DND-41 (cell line): ENCODE data around the gene OOSP4A.
"Not testable (repeated sequence)": the region's sequence is repeated elsewhere in the genome, so short reads cannot be mapped to it uniquely, and the experiment has no call there.

Experiments used
- ATAC-seq: fragments of 200-7000 bp; cut with Tn5 transposase; 3 replicates; pipeline ENCODE4 v1.9.1; 2021; ENCODE audit warnings: low read depth; ENCODE audit not compliant: insufficient read depth
- DNase-seq: peaks from one replicate; pipeline ENCODE4 v3.0.0-alpha.2; 2020
- H2AFZ ChIP-seq: 2 replicates; pipeline ENCODE4 v1.6.0; 2012; ENCODE audit warnings: low read depth, low read length
- H3K27ac ChIP-seq: 2 replicates; pipeline ENCODE4 v1.5.1; 2012; ENCODE audit warnings: low read length, inconsistent platforms
- H3K27me3 ChIP-seq: fragments of 200-600 bp; sonication (generic); 2 replicates; pipeline ENCODE4 v1.6.0; 2012; ENCODE audit warnings: low read length, mild to moderate bottlenecking, inconsistent platforms; ENCODE audit not compliant: insufficient read depth, poor library complexity
- H3K36me3 ChIP-seq: 2 replicates; pipeline ENCODE4 v1.5.1; 2012; ENCODE audit warnings: low read length, inconsistent platforms; ENCODE audit not compliant: insufficient read depth
- H3K4me1 ChIP-seq: 2 replicates; pipeline ENCODE4 v1.5.1; 2012; ENCODE audit warnings: mild to moderate bottlenecking, low read length; ENCODE audit not compliant: insufficient read depth
- H3K4me2 ChIP-seq: 2 replicates; pipeline ENCODE4 v1.6.0; 2012; ENCODE audit warnings: mild to moderate bottlenecking, moderate library complexity, low read length, inconsistent platforms; ENCODE audit not compliant: insufficient read depth
- H3K4me3 ChIP-seq, 2 experiments: fragments of 200-600 bp in 1 of 2; shearing (Covaris generic) in 1 of 2; 2 replicates each; pipeline ENCODE4 v1.5.1; 2012 to 2016; ENCODE audit warnings: inconsistent platforms in 2 of 2, low read length in 2 of 2, mild to moderate bottlenecking in 2 of 2, low read depth in 1 of 2, moderate library complexity in 1 of 2
- H3K79me2 ChIP-seq: 2 replicates; pipeline ENCODE4 v1.6.0; 2012; ENCODE audit warnings: low read length, inconsistent platforms; ENCODE audit not compliant: insufficient read depth
- H3K9ac ChIP-seq: 2 replicates; pipeline ENCODE4 v1.6.0; 2012; ENCODE audit warnings: low read depth, mild to moderate bottlenecking, inconsistent platforms, low read length, moderate library complexity
- H3K9me3 ChIP-seq: 2 replicates; pipeline ENCODE4 v1.5.1; 2012; ENCODE audit warnings: low read length, moderate library complexity, mild to moderate bottlenecking, inconsistent platforms; ENCODE audit not compliant: insufficient read depth, severe bottlenecking
- H4K20me1 ChIP-seq: 2 replicates; pipeline ENCODE4 v1.6.0; 2012; ENCODE audit warnings: low read length; ENCODE audit not compliant: insufficient read depth
- CTCF ChIP-seq: IDR thresholded peaks from 2 replicates; pipeline ENCODE4 v1.5.1; 2012; ENCODE audit warnings: borderline replicate concordance, low read length, moderate library complexity, mild to moderate bottlenecking; ENCODE audit not compliant: poor library complexity, severe bottlenecking; ENCODE audit errors: extremely low read depth
- EZH2 ChIP-seq: IDR thresholded peaks from 3 replicates; pipeline ENCODE4 v1.6.1; 2012; ENCODE audit warnings: borderline replicate concordance, low read depth, mild to moderate bottlenecking, moderate library complexity, low read length, inconsistent platforms; ENCODE audit not compliant: severe bottlenecking

OOSP4A gene

GRCh38 chr11:59973097-59973496 is 9.3 kb downstream of the OOSP4A start:
- Histone ChIP-seq H4K20me1 (no peaks in the 10 kb centered on the region), H3K27me3 (no peaks in the 10 kb centered on the region), H3K36me3 (no peaks in the 10 kb centered on the region), H2AFZ (no peak overlapping the region), H3K27ac (no peak overlapping the region), H3K4me3 (no peak overlapping the region), H3K9ac (no peak overlapping the region), H3K4me1 (no peaks in the 10 kb centered on the region), H3K4me2 (no peak overlapping the region), H3K79me2 (no peaks in the 10 kb centered on the region), H3K9me3 (no peaks in the 10 kb centered on the region)
- no peak for ATAC-seq
- DNase-seq = no peak
- TF ChIP-seq CTCF (no peak), EZH2 (no peak)

GRCh38 chr11:59981106-59981770 is 17.4 kb downstream of the OOSP4A start:
- Histone ChIP-seq H3K9me3 (no peaks in the 10 kb centered on the region), H3K36me3 (no peaks in the 10 kb centered on the region), H3K9ac (no peak overlapping the region), H2AFZ (no peak overlapping the region), H3K4me1 (no peaks in the 10 kb centered on the region), H3K79me2 (no peaks in the 10 kb centered on the region), H4K20me1 (no peaks in the 10 kb centered on the region), H3K4me3 (no peak overlapping the region), H3K27ac (no peak overlapping the region), H3K27me3 (no peaks in the 10 kb centered on the region), H3K4me2 (no peak overlapping the region)
- DNase-seq (no peak), ATAC-seq (no peak)
- TF ChIP-seq CTCF = no peak
- no peak for TF ChIP-seq EZH2

- H3K4me1 ChIP-seq, H3K79me2 ChIP-seq, H4K20me1 ChIP-seq, H3K27ac ChIP-seq, H3K9me3 ChIP-seq, ATAC-seq, H3K27me3 ChIP-seq, H3K36me3 ChIP-seq, H3K4me2 ChIP-seq, H2AFZ ChIP-seq, H3K9ac ChIP-seq, DNase-seq, H3K4me3 ChIP-seq: not testable (repeated sequence)
Measured at GRCh38 chr11:59982037-59982436, 18.2 kb downstream of the OOSP4A start.

- Histone ChIP-seq H3K9me3 (no peaks in the 10 kb centered on the region), H2AFZ (no peak overlapping the region), H3K4me1 (no peaks in the 10 kb centered on the region), H3K9ac (no peak overlapping the region), H3K4me2 (no peak overlapping the region), H3K27me3 (no peaks in the 10 kb centered on the region), H3K79me2 (no peaks in the 10 kb centered on the region), H4K20me1 (no peaks in the 10 kb centered on the region), H3K27ac (no peak overlapping the region), H3K36me3 (no peaks in the 10 kb centered on the region), H3K4me3 (no peak overlapping the region)
- no peak for TF ChIP-seq EZH2
- no peak for TF ChIP-seq CTCF
- ATAC-seq = no peak
- no peak for DNase-seq
Measured at GRCh38 chr11:59983212-59983611, 19.4 kb downstream of the OOSP4A start.
